Activated CD4-positive, alpha-beta T cell treated with anti-CD3 and anti-CD28 coated beads, Interleukin-2, Interleukin-6, amounts not matched to agents 100 ng/mL and 50 ng/mL, durations not matched to agents 16 hours and 8 hours (primary cell): ENCODE data around the gene FARSB.
A peak's percentile ranks its signal among the peaks of the same experiment; 100 is the strongest.

Source experiments
- DNase-seq: peaks from one replicate; pipeline ENCODE4 v3.0.0-alpha.2; 2020

FARSB gene

GRCh38 chr2:222656526-222657446 is 894 bp upstream of the FARSB start:
- peak; percentile 18 for DNase-seq

GRCh38 chr2:222653280-222653679 is 2.6 kb downstream of the FARSB start:
- DNase-seq, result peak; percentile 33

GRCh38 chr2:222652491-222653255 is 3.2 kb downstream of the FARSB start:
- peak; percentile 70 for DNase-seq

GRCh38 chr2:222651718-222652418 is 4.0 kb downstream of the FARSB start:
- DNase-seq, result no peak

GRCh38 chr2:222649801-222650200 is 6.1 kb downstream of the FARSB start:
- DNase-seq, result no peak

- DNase-seq, result no peak
Measured at GRCh38 chr2:222646008-222646407, 9.9 kb downstream of the FARSB start.

- no peak for DNase-seq
Measured at GRCh38 chr2:222643134-222643533, 12.8 kb downstream of the FARSB start.

GRCh38 chr2:222641336-222641735 is 14.6 kb downstream of the FARSB start:
- no peak for DNase-seq

- no peak for DNase-seq
Measured at GRCh38 chr2:222637067-222637466, 18.8 kb downstream of the FARSB start.

GRCh38 chr2:222635295-222635694 is 20.6 kb downstream of the FARSB start:
- no peak for DNase-seq

- DNase-seq, result no peak
Measured at GRCh38 chr2:222627764-222628163, 28.1 kb downstream of the FARSB start.

- no peak for DNase-seq
Measured at GRCh38 chr2:222623756-222624309, 32.1 kb downstream of the FARSB start.

GRCh38 chr2:222622910-222623309 is 33.0 kb downstream of the FARSB start:
- DNase-seq, result no peak

GRCh38 chr2:222621893-222622292 is 34.0 kb downstream of the FARSB start:
- DNase-seq, result no peak

- DNase-seq, result no peak
Measured at GRCh38 chr2:222615320-222615719, 40.6 kb downstream of the FARSB start.

- peak; percentile 34 for DNase-seq
Measured at GRCh38 chr2:222613715-222614331, 42.1 kb downstream of the FARSB start.

- DNase-seq, result no peak
Measured at GRCh38 chr2:222611684-222612083, 44.2 kb downstream of the FARSB start.

GRCh38 chr2:222610746-222611145 is 45.1 kb downstream of the FARSB start:
- no peak for DNase-seq

- no peak for DNase-seq
Measured at GRCh38 chr2:222609381-222609780, 46.5 kb downstream of the FARSB start.

- no peak for DNase-seq
Measured at GRCh38 chr2:222608081-222608480, 47.8 kb downstream of the FARSB start.

- DNase-seq, result no peak
Measured at GRCh38 chr2:222606306-222606705, 49.6 kb downstream of the FARSB start.

GRCh38 chr2:222604749-222605515 is 51.0 kb downstream of the FARSB start:
- DNase-seq, result no peak
